GM18526 (cell line): ENCODE measurements around the gene PKLR.

ENCODE experiments used
- POLR2A ChIP-seq: IDR thresholded peaks from 3 replicates; pipeline ENCODE4 v1.6.1; 2011; ENCODE audit not compliant: insufficient read length; ENCODE audit errors: extremely low read depth

Gene PKLR

DNA sequence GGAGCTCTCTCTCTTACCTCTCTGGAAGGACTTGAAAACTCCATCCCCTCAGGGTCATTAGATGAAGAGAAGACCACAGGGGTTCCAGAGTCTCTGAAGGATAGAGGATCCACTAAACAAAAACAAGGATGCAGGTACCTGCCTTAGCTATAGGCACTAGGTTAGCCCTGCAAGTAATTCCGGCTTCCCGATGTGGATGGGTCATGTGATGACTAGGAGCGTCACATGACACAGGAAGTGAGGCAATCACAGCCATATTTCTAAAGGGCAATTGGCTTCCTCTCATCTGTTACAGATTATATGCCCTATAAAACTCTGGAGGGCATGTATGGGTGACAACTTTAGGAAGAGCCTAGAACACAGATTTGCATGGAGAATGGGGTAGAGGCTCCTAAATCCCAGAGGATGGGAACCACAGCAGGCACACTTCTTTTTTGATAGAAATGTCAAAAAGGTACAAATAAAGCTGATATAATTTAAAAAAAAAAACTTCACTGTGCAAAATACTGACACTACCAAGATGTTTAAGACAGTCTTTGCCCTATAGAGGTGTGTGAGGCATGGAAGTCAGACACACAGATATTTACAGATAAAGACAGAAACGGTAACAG, 60.1 kb downstream of the PKLR start:
- TF ChIP-seq POLR2A, result no peak
